Lower leg skin (tissue), 4 donors: Measurements from ENCODE around the gene TAC3. TPM values are rescaled to one million over a fixed set of nuclear protein-coding genes. Genes with fewer than 3 reads are reported as not detected.

Source experiments
- DNase-seq, 2 donors: peaks; one replicate each; pipeline ENCODE4 v3.0.0-alpha.2; 2019; ENCODE audit warnings: low spot score in 2 of 2
- H3K4me3 ChIP-seq: fragments of 200-600 bp; sonication (generic); 2 replicates; pipeline ENCODE4 v1.5.1; 2017; ENCODE audit warnings: mild to moderate bottlenecking, low read depth; ENCODE audit not compliant: poor library complexity, severe bottlenecking
- CTCF ChIP-seq, 3 donors: fragments of 450-650 bp; IDR thresholded peaks; one replicate each; pipeline ENCODE4 v1.5.1; 2016; ENCODE audit warnings: antibody characterized with exemption in 3 of 3, mild to moderate bottlenecking in 3 of 3, moderate library complexity in 2 of 3
- POLR2A ChIP-seq, 2 donors: fragments of 450-650 bp; IDR thresholded peaks; one replicate each; pipeline ENCODE4 v1.6.1; 2016 to 2017; ENCODE audit warnings: antibody characterized with exemption in 2 of 2, mild to moderate bottlenecking in 1 of 2, moderate library complexity in 1 of 2
- WGBS, 2 donors: methylation state at CpG; one replicate each; pipeline ENCODE4 v1.1.5; 2018; 5-methylcytosine and 5-hydroxymethylcytosine counted together
- intact Hi-C: fragments of 100-400 bp; cut with DNase I; formaldehyde crosslinking; loops from one replicate; pipeline ENCODE4 v1.15.0; 2023; ENCODE audit warnings: low total_unique reads
- total RNA-seq, 4 donors: library from RNA; depleted of rRNA; stranded (reverse); fragments of >200 nt; gene quantifications; one replicate each; pipeline ENCODE4 v1.1.0, GENCODE V29; 2016

Gene TAC3
- total RNA-seq, 4 donors from 2014 or later = 0.46 TPM; not detected in 3

GRCh38 chr12:57046947-57047890, 30.9 kb upstream of the TAC3 start:
- TF ChIP-seq CTCF (IDR thresholded peaks at IDR 0.05) = no peak
- TF ChIP-seq POLR2A (IDR thresholded peaks at IDR 0.05) = no peak
- WGBS, 2 donors = 76 to 78% methylated on average over 10 of the region's 10 CpGs
- intact Hi-C loops = no loop called here

GRCh38 chr12:57046086-57046791, 29.9 kb upstream of the TAC3 start:
- H3K4me3 ChIP-seq = no peak overlapping the region
- DNase-seq = no peak
- intact Hi-C loops = no loop called here
- no peak for TF ChIP-seq CTCF (IDR thresholded peaks at IDR 0.05)
- TF ChIP-seq POLR2A (IDR thresholded peaks at IDR 0.05) = no peak
- 53 to 60% methylated on average over 6 of the region's 6 CpGs for WGBS, 2 donors

More at GRCh38 chr12:57046947-57047890, 30.9 kb upstream of the TAC3 start:
- DNase-seq = no peak
- H3K4me3 ChIP-seq = no peak overlapping the region

DNA sequence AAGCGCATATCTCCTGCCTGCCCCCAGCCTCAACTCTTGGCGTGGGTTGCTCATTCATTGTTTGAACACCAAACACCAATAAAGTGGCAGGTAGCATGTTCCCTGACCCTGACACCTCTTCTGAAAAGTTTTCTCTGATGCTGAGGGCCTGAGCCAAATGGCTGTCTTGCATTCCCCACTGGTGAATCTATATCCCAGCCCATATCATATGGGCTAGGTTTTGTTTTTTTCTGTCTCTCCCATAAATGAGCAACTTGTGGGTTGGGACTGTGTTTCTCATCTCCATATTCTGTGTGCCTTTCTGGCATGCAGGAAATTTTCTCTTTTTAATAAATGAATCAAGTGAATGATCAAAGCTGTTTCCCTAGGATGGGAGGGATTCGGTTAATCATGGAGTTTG, 28.6 kb upstream of the TAC3 start:
- intact Hi-C loops = no loop called here
- WGBS, 2 donors = 91 to 93% methylated on average over 3 of the region's 3 CpGs
- H3K4me3 ChIP-seq = no peak overlapping the region
- TF ChIP-seq CTCF (IDR thresholded peaks at IDR 0.05) (no peak), POLR2A (IDR thresholded peaks at IDR 0.05) (no peak)
- no peak for DNase-seq

DNA sequence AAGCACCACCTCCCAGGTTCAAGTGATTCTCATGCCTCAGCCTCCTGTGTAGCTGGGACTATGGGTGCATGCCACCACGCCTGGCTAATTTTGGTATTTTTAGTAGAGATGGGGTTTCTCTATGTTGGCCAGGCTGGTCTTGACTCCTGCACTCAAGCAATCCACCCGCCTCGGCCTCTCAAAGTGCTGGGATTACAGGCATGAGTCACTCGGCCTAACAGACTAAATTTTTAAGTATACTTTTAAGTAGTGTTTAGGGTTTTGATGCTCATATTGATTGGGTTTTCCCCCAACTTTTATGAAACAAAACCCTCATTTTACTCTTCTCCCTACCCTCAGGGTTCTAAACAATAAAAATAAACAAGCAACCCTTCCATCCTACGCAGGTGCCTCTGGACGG, 28.1 kb upstream of the TAC3 start:
- H3K4me3 ChIP-seq = no peak overlapping the region
- intact Hi-C loops = no loop called here
- no peak for DNase-seq
- 85 to 88% methylated on average over 6 of the region's 6 CpGs for WGBS, 2 donors
- no peak for TF ChIP-seq POLR2A (IDR thresholded peaks at IDR 0.05)
- no peak for TF ChIP-seq CTCF (IDR thresholded peaks at IDR 0.05)

DNA sequence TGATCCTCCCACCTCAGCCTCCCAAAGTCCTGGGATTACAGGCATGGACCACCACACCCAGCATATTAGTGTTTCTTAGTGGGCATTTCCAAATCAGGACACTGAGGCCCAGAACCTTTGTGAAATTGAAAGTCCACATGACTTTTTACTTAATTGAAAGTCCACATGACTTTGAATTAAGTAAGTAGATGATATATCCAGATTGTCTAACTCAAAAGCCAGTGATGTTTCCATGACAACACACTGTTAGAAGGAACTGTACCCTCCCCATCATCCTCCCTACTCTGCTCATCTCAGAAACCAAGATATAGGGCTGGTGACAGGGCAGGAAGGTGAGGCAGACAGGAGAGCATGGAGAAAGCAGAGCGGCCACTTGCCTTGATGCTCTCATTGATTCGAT, 26.4 kb upstream of the TAC3 start:
- DNase-seq = no peak
- TF ChIP-seq POLR2A (IDR thresholded peaks at IDR 0.05) = no peak
- TF ChIP-seq CTCF (IDR thresholded peaks at IDR 0.05) = no peak
- WGBS, 2 donors = 91 to 100% methylated on average over 2 of the region's 2 CpGs
- intact Hi-C loops = no loop called here
- no peak overlapping the region for H3K4me3 ChIP-seq
